Heart right ventricle (tissue), 16 donors: Measurements from ENCODE around the gene RYR3. TPM values are rescaled to one million over a fixed set of nuclear protein-coding genes. Genes with fewer than 3 reads are reported as not detected.

ENCODE experiments used
- ATAC-seq, 8 donors: fragments of 200-7000 bp; cut with Tn5 transposase; one replicate each; pipeline ENCODE4 v1.9.1; 2020; ENCODE audit warnings: mild to moderate bottlenecking in 8 of 8, moderate library complexity in 8 of 8, moderate number of reproducible peaks in 1 of 8
- DNase-seq, 2 donors: peaks; one replicate each; pipeline ENCODE4 v3.0.0-alpha.2; 2020
- H3K27ac ChIP-seq, 10 donors: fragments of 200-600 bp; sonication (generic) in 2 of 10; one replicate each; pipeline versions ENCODE4 v1.5.0 to v1.8.0; 2020 to 2022; ENCODE audit warnings: mild to moderate bottlenecking in 3 of 10
- H3K27me3 ChIP-seq, 7 donors: fragments of 200-600 bp; one replicate each; pipeline ENCODE4 v1.8.0; 2021 to 2022; ENCODE audit warnings: mild to moderate bottlenecking in 2 of 7
- H3K36me3 ChIP-seq, 9 donors: fragments of 200-600 bp; sonication (generic) in 1 of 9; one replicate each; pipeline versions ENCODE4 v1.5.0 to v1.8.0; 2020 to 2022; ENCODE audit warnings: mild to moderate bottlenecking in 2 of 9
- H3K4me1 ChIP-seq, 9 donors: fragments of 200-600 bp; sonication (generic) in 1 of 9; one replicate each; pipeline versions ENCODE4 v1.5.0 to v1.8.0; 2020 to 2022; ENCODE audit warnings: mild to moderate bottlenecking in 4 of 9
- H3K4me3 ChIP-seq, 10 donors: fragments of 200-600 bp; sonication (generic) in 2 of 10; one replicate each; pipeline versions ENCODE4 v1.5.0 to v1.8.0; 2020 to 2022; ENCODE audit warnings: mild to moderate bottlenecking in 7 of 10, moderate library complexity in 2 of 10
- H3K9me3 ChIP-seq, 11 donors: fragments of 200-600 bp in 10 of 11; sonication (generic) in 2 of 11; one replicate each; pipeline versions ENCODE4 v1.5.0 to v1.8.0; 2013 to 2022; ENCODE audit warnings: mild to moderate bottlenecking in 2 of 11, control low read depth in 1 of 11, moderate library complexity in 1 of 11
- CTCF ChIP-seq, 9 donors: fragments of 200-600 bp; sonication (generic) in 2 of 9; IDR thresholded peaks; one replicate each; pipeline versions ENCODE4 v1.5.0 to v1.8.0; 2021 to 2022; ENCODE audit warnings: antibody characterized with exemption in 9 of 9, mild to moderate bottlenecking in 5 of 9, moderate library complexity in 1 of 9
- WGBS, 2 donors: extraction: QIAGEN DNeasy Blood & Tissue Kit; methylation state at CpG; one replicate each; pipeline ENCODE4 v1.1.7; 2013; ENCODE audit warnings: inconsistent platforms in 1 of 2; 5-methylcytosine and 5-hydroxymethylcytosine counted together
- intact Hi-C, 10 donors: fragments of 100-400 bp; cut with DNase I; formaldehyde crosslinking; loops; one replicate each; pipeline versions ENCODE4 v1.11.1 to v1.14.2; 2022
- polyA plus RNA-seq, 2 donors: library from polyadenylated mRNA; stranded (reverse); fragments of 200-250 nt; gene quantifications; one replicate each; pipeline ENCODE4 v1.2.3, GENCODE V29; 2013
- total RNA-seq, 10 donors: library from RNA; stranded (reverse); fragmentation: NEBNext Ultra II Directional in 3 of 10; extraction: Animal tissue kit (Norgen Biotek cat#: 25700) in 3 of 10; gene quantifications; one replicate each; pipeline versions ENCODE4 v1.2.1 to v1.2.4, GENCODE V29; 2021 to 2023
- donor health status: Arrhythmogenic right ventricular cardiomyopathy.
- donor health status: ischemic (EF 13 %, LVEDD 7.1; RV severe dilation, severe dysfunction).
- donor health status: healthy with polysubstance abuse.
- donor health status: DM: no; HTN: yes; CAD: no.
- donor health status: DM: no; HTN: no; CAD: no.
- donor health status: ischemic (EF 25% LVEDD 6.9; RV normal size, moderate dysfunction).
- donor health status: ischemic (EF 25% LVEDD 5.7; RV mildly dilated, moderate dysfunction).
- donor health status: healthy.
- donor health status: DM: yes; HTN: yes; CAD: no.
- donor health status: Ischemic cardiomyopathy.
- donor health status: ischemic (EF 35%, LVEDD 5.7; RV mildly dilated, moderate dysfunction).
- donor health status: nonischemic (EF 11% LVEDD 7.7; RV severe dilation, severe dysfunction).
- donor health status: DM: yes; HTN: yes; CAD: no.
- donor health status: PGD.
- donor health status: ischemic (EF 29% LVEDD 5.4; RV normal size, mild dysfunction).
- donor health status: nonischemic (EF 23%, LVEDD 6.1; RV moderate dilation, normal function).

The RYR3 gene
- total and polyA plus RNA-seq, 12 donors: 0.02 to 1.00 (median 0.13) TPM; not detected in 2

GRCh38 chr15:33753012-33753411, 442.2 kb downstream of the RYR3 start:
- Histone ChIP-seq H3K9me3 (peaks cover 0 to 12% (median 0%) of the 10 kb centered on the region in 11 donors), H3K27me3 (peaks cover 0 to 6% (median 0%) of the 10 kb centered on the region in 7 donors), H3K4me3 (no peak overlapping the region), H3K36me3 (no peaks in the 10 kb centered on the region), H3K27ac (no peak overlapping the region), H3K4me1 (no peaks in the 10 kb centered on the region)
- no peak for TF ChIP-seq CTCF (IDR thresholded peaks at IDR 0.05)
- ATAC-seq (no peak), DNase-seq (no peak)
- intact Hi-C loops: no loop called here
- 83% methylated on average over 1 of the region's 1 CpG for WGBS, 2 donors

GRCh38 chr15:33754242-33754641, 443.5 kb downstream of the RYR3 start:
- TF ChIP-seq CTCF (IDR thresholded peaks at IDR 0.05): no peak
- WGBS, 2 donors: 77 to 81% methylated on average over 3 of the region's 3 CpGs
- no peaks in the 10 kb centered on the region for H3K4me1 ChIP-seq
- H3K9me3 ChIP-seq: peaks cover 0 to 12% (median 0%) of the 10 kb centered on the region in 11 donors
- intact Hi-C loops: no loop called here
- no peak overlapping the region for H3K27ac ChIP-seq
- H3K4me3 ChIP-seq: no peak overlapping the region
- H3K27me3 ChIP-seq: peaks cover 0 to 7% (median 0%) of the 10 kb centered on the region in 7 donors
- H3K36me3 ChIP-seq: no peaks in the 10 kb centered on the region
- DNase-seq (no peak), ATAC-seq (no peak)

GRCh38 chr15:33756961-33757360, 446.2 kb downstream of the RYR3 start:
- ATAC-seq (no peak), DNase-seq (no peak)
- Histone ChIP-seq H3K27me3 (peaks cover 0 to 10% (median 0%) of the 10 kb centered on the region in 7 donors), H3K9me3 (peaks cover 0 to 3% (median 0%) of the 10 kb centered on the region in 11 donors), H3K36me3 (no peaks in the 10 kb centered on the region), H3K4me1 (no peaks in the 10 kb centered on the region), H3K27ac (no peak overlapping the region), H3K4me3 (no peak overlapping the region)
- 76 to 85% methylated on average over 5 of the region's 5 CpGs for WGBS, 2 donors
- no peak for TF ChIP-seq CTCF (IDR thresholded peaks at IDR 0.05)
- intact Hi-C loops: no loop called here

- Histone ChIP-seq H3K36me3 (no peaks in the 10 kb centered on the region), H3K27ac (no peak overlapping the region), H3K27me3 (peaks cover 0 to 10% (median 0%) of the 10 kb centered on the region in 7 donors), H3K9me3 (no peaks in the 10 kb centered on the region), H3K4me1 (no peaks in the 10 kb centered on the region), H3K4me3 (no peak overlapping the region)
- ATAC-seq (no peak), DNase-seq (no peak)
- intact Hi-C loops: no loop called here
- WGBS, 2 donors: 80 to 88% methylated on average over 13 of the region's 13 CpGs
- no peak for TF ChIP-seq CTCF (IDR thresholded peaks at IDR 0.05)
These were observed 446.9 kb downstream of the RYR3 start for GRCh38 chr15:33757516-33758232.
